Measurements from ENCODE around the gene SERINC3. TPM values are rescaled to one million over a fixed set of nuclear protein-coding genes. Genes with fewer than 3 reads are reported as not detected.

Gene SERINC3
- total and polyA plus RNA-seq, 4 donors = 54.9 to 95.5 (median 90.0) TPM

DNA sequence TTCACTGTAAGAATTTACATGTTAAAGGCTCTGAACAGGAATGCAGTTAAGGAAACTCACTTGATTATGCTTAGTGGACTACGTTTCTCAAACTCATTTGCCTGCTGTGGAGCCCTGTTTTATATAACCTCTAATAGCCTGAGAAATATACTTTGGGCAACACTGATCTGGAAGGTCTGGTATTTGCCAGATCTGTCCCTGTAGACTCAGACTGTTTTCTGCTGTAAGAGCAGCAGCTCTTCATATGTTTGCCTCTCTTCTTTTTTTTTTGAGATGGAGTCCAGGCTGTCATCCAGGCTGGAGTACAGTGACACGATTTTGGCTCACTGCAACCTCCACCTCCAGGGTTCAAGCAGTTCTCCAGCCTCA is 36.1 kb downstream of the SERINC3 start:
- no CpG with 5 or more reads among the region's 2 CpGs for WGBS (ENCODE audit: insufficient coverage)
- Histone ChIP-seq H3K27me3 (ENCODE audit: control insufficient read depth, insufficient read depth, low read length) (no peaks in the 10 kb centered on the region), H3K4me1 (ENCODE audit: control insufficient read depth, insufficient read depth, low read length) (no peaks in the 10 kb centered on the region), H3K4me3 (ENCODE audit: low read depth, low read length) (no peak overlapping the region), H3K9me3 (ENCODE audit: control insufficient read depth, insufficient read depth, low read length) (no peaks in the 10 kb centered on the region), H3K36me3 (ENCODE audit: control insufficient read depth, insufficient read depth, low read length) (peaks cover 43% of the 10 kb centered on the region), H3K27ac (ENCODE audit: low read depth, low read length) (no peak overlapping the region)
- no peak for DNase-seq (ENCODE audit: low read depth in 4 of 6, low spot score in 6 of 6)

DNA sequence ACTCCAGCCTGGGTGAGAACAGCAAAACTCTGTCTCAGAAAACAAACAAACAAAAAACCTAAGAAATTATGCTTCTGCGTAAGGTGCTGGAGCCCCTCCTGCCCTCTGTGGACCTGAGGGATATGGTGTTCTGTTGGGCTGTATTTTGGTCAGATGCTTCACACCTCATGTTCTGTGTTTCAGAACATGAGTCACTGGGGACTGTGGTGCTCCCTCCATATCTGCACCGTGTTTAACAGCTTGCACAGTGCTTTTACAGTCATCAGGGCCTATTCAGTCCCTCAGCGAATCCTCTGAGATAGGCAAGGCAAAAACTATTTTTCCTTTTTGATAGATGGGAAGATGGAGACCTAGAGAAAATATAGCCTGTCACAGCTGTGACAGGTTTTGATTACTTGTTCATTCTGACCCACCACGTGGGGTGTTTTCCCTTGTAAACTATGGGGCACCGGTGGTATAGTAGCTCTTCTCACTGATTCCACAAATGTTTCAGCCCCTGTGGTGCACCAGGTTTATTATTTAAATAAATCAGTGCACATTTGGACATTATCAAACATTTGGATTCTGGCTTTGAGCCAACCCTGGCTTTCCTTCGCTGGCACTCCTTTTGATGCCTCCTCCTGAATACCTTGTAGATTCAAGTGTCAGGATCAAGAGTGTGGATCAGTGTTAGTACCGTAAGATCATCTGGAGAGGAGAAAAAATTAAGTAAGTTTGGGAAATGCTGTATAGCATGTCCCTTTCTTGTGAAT is 36.6 kb downstream of the SERINC3 start:
- Histone ChIP-seq H3K4me3 (ENCODE audit: low read depth, low read length) (no peak overlapping the region), H3K9me3 (ENCODE audit: control insufficient read depth, insufficient read depth, low read length) (no peaks in the 10 kb centered on the region), H3K4me1 (ENCODE audit: control insufficient read depth, insufficient read depth, low read length) (no peaks in the 10 kb centered on the region), H3K27ac (ENCODE audit: low read depth, low read length) (no peak overlapping the region), H3K27me3 (ENCODE audit: control insufficient read depth, insufficient read depth, low read length) (no peaks in the 10 kb centered on the region), H3K36me3 (ENCODE audit: control insufficient read depth, insufficient read depth, low read length) (peaks cover 46% of the 10 kb centered on the region)
- 100% methylated on average over 2 of the region's 7 CpGs for WGBS (ENCODE audit: insufficient coverage)
- DNase-seq (ENCODE audit: low read depth in 4 of 6, low spot score in 6 of 6) = no peak

DNA sequence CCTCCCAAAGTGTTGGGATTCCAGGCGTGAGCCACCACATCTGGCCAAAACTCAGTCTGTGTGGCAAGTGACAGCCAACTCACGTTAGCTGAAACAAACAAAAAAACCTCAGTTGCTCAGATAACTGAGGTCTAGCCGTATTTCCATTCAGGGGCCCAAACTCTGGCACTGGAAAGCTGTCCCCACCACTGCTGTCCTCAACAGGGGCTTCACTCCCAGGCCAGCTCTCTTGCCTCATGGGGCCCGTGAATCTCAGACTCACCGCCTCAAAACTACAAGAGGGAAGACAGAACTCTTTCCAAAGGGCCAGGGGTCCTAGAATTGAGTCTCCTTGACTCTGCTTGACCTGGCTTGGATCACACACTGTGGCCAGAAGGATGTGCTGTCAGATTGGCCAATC is 38.8 kb downstream of the SERINC3 start:
- no peak overlapping the region for H3K4me3 ChIP-seq (ENCODE audit: low read depth, low read length)
- H3K4me1 ChIP-seq (ENCODE audit: control insufficient read depth, insufficient read depth, low read length) = no peaks in the 10 kb centered on the region
- no peaks in the 10 kb centered on the region for H3K27me3 ChIP-seq (ENCODE audit: control insufficient read depth, insufficient read depth, low read length)
- no peaks in the 10 kb centered on the region for H3K9me3 ChIP-seq (ENCODE audit: control insufficient read depth, insufficient read depth, low read length)
- 96% methylated on average over 5 of the region's 5 CpGs for WGBS (ENCODE audit: insufficient coverage)
- H3K36me3 ChIP-seq (ENCODE audit: control insufficient read depth, insufficient read depth, low read length) = peaks cover 41% of the 10 kb centered on the region
- no peak for DNase-seq (ENCODE audit: low read depth in 4 of 6, low spot score in 6 of 6)
- no peak overlapping the region for H3K27ac ChIP-seq (ENCODE audit: low read depth, low read length)

- WGBS (ENCODE audit: insufficient coverage) = 88% methylated on average over 3 of the region's 6 CpGs
- no peak overlapping the region for H3K4me3 ChIP-seq (ENCODE audit: low read depth, low read length)
- H3K4me1 ChIP-seq (ENCODE audit: control insufficient read depth, insufficient read depth, low read length) = no peaks in the 10 kb centered on the region
- H3K27me3 ChIP-seq (ENCODE audit: control insufficient read depth, insufficient read depth, low read length) = no peaks in the 10 kb centered on the region
- no peak overlapping the region for H3K27ac ChIP-seq (ENCODE audit: low read depth, low read length)
- no peaks in the 10 kb centered on the region for H3K9me3 ChIP-seq (ENCODE audit: control insufficient read depth, insufficient read depth, low read length)
- no peak for DNase-seq (ENCODE audit: low read depth in 4 of 6, low spot score in 6 of 6)
- peaks cover 35% of the 10 kb centered on the region for H3K36me3 ChIP-seq (ENCODE audit: control insufficient read depth, insufficient read depth, low read length)
Observed at GRCh38 chr20:44481719-44482416, 40.0 kb downstream of the SERINC3 start.

DNA sequence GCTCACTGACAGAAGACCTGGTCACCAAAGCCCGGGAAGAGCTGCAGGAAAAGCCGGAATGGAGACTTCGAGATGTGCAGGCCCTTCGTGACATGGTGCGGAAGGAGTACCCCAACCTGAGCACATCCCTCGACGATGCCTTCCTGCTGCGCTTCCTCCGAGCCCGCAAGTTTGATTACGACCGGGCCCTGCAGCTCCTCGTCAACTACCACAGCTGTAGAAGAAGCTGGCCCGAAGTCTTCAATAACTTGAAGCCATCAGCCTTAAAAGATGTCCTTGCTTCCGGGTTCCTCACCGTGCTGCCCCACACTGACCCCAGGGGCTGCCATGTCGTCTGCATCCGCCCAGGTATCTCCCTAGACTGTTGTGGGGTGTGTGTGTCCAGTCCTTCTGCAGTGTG is 41.8 kb downstream of the SERINC3 start:
- WGBS (ENCODE audit: insufficient coverage) = 96% methylated on average over 14 of the region's 18 CpGs
- peaks cover 15% of the 10 kb centered on the region for H3K4me1 ChIP-seq (ENCODE audit: control insufficient read depth, insufficient read depth, low read length)
- DNase-seq (ENCODE audit: low read depth in 4 of 6, low spot score in 6 of 6) = no peak
- H3K9me3 ChIP-seq (ENCODE audit: control insufficient read depth, insufficient read depth, low read length) = no peaks in the 10 kb centered on the region
- no peak overlapping the region for H3K27ac ChIP-seq (ENCODE audit: low read depth, low read length)
- no peak overlapping the region for H3K4me3 ChIP-seq (ENCODE audit: low read depth, low read length)
- H3K27me3 ChIP-seq (ENCODE audit: control insufficient read depth, insufficient read depth, low read length) = no peaks in the 10 kb centered on the region
- peaks cover 34% of the 10 kb centered on the region for H3K36me3 ChIP-seq (ENCODE audit: control insufficient read depth, insufficient read depth, low read length)

- Histone ChIP-seq H3K36me3 (ENCODE audit: control insufficient read depth, insufficient read depth, low read length) (peaks cover 29% of the 10 kb centered on the region), H3K27me3 (ENCODE audit: control insufficient read depth, insufficient read depth, low read length) (no peaks in the 10 kb centered on the region), H3K27ac (ENCODE audit: low read depth, low read length) (no peak overlapping the region), H3K9me3 (ENCODE audit: control insufficient read depth, insufficient read depth, low read length) (no peaks in the 10 kb centered on the region), H3K4me3 (ENCODE audit: low read depth, low read length) (no peak overlapping the region), H3K4me1 (ENCODE audit: control insufficient read depth, insufficient read depth, low read length) (peaks cover 15% of the 10 kb centered on the region)
- DNase-seq (ENCODE audit: low read depth in 4 of 6, low spot score in 6 of 6) = no peak
- 85% methylated on average over 4 of the region's 5 CpGs for WGBS (ENCODE audit: insufficient coverage)
Observed at GRCh38 chr20:44479643-44480042, 42.2 kb downstream of the SERINC3 start.

DNA sequence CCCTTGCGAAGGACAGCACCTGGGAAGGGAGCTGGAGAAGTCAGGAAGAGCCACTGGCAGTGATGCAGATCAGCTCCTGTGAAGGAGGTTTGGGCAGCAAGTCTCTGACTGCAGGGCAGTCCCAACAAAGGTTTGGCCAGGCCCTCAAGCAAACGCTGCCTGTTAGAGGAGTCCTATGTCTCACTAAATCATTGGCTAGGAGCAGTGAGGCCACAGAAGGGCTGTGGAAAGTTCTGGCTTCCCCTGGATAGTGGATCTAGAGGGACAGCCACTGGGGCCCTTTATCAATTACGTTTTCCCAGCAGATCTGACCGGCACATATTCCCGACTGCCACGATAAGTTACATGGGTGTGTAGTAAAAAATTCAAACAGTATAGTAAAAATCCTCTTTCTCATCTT is 43.7 kb downstream of the SERINC3 start:
- no peaks in the 10 kb centered on the region for H3K9me3 ChIP-seq (ENCODE audit: control insufficient read depth, insufficient read depth, low read length)
- no peak overlapping the region for H3K27ac ChIP-seq (ENCODE audit: low read depth, low read length)
- no peak for DNase-seq (ENCODE audit: low read depth in 4 of 6, low spot score in 6 of 6)
- peaks cover 15% of the 10 kb centered on the region for H3K4me1 ChIP-seq (ENCODE audit: control insufficient read depth, insufficient read depth, low read length)
- 76% methylated on average over 2 of the region's 6 CpGs for WGBS (ENCODE audit: insufficient coverage)
- H3K27me3 ChIP-seq (ENCODE audit: control insufficient read depth, insufficient read depth, low read length) = no peaks in the 10 kb centered on the region
- no peak overlapping the region for H3K4me3 ChIP-seq (ENCODE audit: low read depth, low read length)
- peaks cover 25% of the 10 kb centered on the region for H3K36me3 ChIP-seq (ENCODE audit: control insufficient read depth, insufficient read depth, low read length)

DNA sequence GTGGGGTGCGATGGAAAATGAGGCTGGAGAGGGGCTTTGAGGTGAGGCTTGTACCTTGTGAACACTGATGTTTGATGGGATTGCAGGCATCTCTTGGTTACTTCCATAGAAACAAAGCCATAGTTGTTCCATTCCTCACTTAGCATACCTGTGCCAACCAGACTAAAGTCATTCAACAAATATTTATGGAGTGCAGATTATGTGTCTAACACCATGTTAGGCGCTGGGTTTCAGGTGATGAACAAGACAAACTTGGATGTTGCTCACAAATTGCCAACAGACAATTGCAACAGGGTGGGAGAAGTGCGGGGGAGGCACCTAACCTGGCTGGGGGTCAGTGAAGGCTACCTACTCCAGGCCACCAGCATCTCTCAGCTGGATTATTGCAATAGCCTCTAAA is 44.7 kb downstream of the SERINC3 start:
- H3K9me3 ChIP-seq (ENCODE audit: control insufficient read depth, insufficient read depth, low read length) = no peaks in the 10 kb centered on the region
- no peaks in the 10 kb centered on the region for H3K27me3 ChIP-seq (ENCODE audit: control insufficient read depth, insufficient read depth, low read length)
- no peak overlapping the region for H3K27ac ChIP-seq (ENCODE audit: low read depth, low read length)
- 93% methylated on average over 3 of the region's 3 CpGs for WGBS (ENCODE audit: insufficient coverage)
- H3K36me3 ChIP-seq (ENCODE audit: control insufficient read depth, insufficient read depth, low read length) = peaks cover 22% of the 10 kb centered on the region
- no peak overlapping the region for H3K4me3 ChIP-seq (ENCODE audit: low read depth, low read length)
- H3K4me1 ChIP-seq (ENCODE audit: control insufficient read depth, insufficient read depth, low read length) = peaks cover 15% of the 10 kb centered on the region
- DNase-seq (ENCODE audit: low read depth in 4 of 6, low spot score in 6 of 6) = no peak

DNA sequence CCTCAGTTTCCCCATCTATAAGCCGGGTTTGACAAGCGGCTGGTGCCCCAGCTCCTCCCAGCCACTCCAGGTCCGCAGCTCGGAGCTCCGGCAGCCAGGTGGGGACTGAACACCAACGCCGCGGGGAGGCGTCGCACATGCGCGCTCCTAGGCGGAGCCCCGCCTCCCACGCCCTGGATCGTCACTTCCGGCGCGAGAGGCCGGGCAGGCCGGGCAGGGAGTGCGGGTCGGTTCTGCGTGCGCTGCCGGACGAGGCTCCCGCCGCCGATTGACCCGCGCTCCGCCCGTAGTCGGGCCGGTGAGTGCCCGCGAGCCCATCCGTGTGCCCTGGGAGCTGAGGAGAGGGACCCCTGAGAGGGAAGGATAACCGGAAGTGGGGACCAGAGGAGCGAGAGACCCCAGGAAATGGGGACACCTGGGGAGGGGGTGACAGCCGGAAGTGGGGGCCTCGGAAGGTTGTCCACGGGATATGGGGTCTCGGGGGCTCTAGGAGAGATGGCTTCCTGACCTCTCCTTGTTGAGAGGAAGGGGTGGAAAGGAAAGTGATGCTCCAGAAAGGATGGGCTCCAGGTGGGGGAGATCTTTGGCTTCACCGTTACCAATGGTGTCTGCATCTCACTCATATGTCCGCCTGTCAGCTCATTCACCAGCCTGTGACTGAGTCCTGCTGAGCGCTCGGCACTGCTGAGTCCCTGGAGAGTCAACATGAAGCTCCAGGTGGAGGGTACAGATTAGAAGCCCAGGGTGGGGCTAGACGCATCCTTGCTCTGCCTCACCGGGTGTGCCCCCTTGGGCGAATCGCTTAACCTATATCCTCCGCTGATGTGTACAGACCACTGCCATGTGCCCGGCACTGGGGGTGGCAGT is 45.9 kb downstream of the SERINC3 start, which contains the start of gene TTPAL:
Gene TTPAL (plus strand): TSS at position 181 of the 867 bp plus-strand sequence. CDS start 4,126 bp downstream, outside the sequence.
- H3K27ac ChIP-seq (ENCODE audit: low read depth, low read length) = peak within 1 kb of the TSS; percentile 67

More for the DNA sequence above, 45.9 kb downstream of the SERINC3 start, which contains the start of gene TTPAL:
- peaks cover 15% of the 10 kb centered on the region for H3K4me1 ChIP-seq (ENCODE audit: control insufficient read depth, insufficient read depth, low read length)
- H3K36me3 ChIP-seq (ENCODE audit: control insufficient read depth, insufficient read depth, low read length) = peaks cover 19% of the 10 kb centered on the region
- peak within 1 kb of the TSS; percentile 76 for H3K4me3 ChIP-seq (ENCODE audit: low read depth, low read length)
- H3K27me3 ChIP-seq (ENCODE audit: control insufficient read depth, insufficient read depth, low read length) = no peaks in the 10 kb centered on the region
- peak; percentile 74 to 97 (median 84) for DNase-seq (ENCODE audit: low read depth in 4 of 6, low spot score in 6 of 6)
- H3K9me3 ChIP-seq (ENCODE audit: control insufficient read depth, insufficient read depth, low read length) = no peaks in the 10 kb centered on the region
- 3% methylated on average over 54 of the region's 55 CpGs for WGBS (ENCODE audit: insufficient coverage)
